EL (cell line): ENCODE data around the gene THEM5.
A peak's percentile ranks its signal among the peaks of the same experiment; 100 is the strongest.
"Not testable (repeated sequence)": the region's sequence is repeated elsewhere in the genome, so short reads cannot be mapped to it uniquely, and the experiment has no call there.

Source experiments
- DNase-seq: peaks from one replicate; pipeline ENCODE4 v3.0.0-alpha.2; 2016

Gene THEM5

GRCh38 chr1:151853411-151853943 lies at the start of gene THEM5:
TSS of gene THEM5 (minus strand) at chr1:151853712. CDS start at chr1:151853565, 147 bp downstream.
- DNase-seq, result no peak

GRCh38 chr1:151902858-151903257 lies 49.3 kb upstream of the THEM5 start:
- no peak for DNase-seq

- not testable (repeated sequence) for DNase-seq
These were observed 47.3 kb upstream of the THEM5 start for GRCh38 chr1:151900804-151901203.

GRCh38 chr1:151898519-151898991 lies 45.0 kb upstream of the THEM5 start:
- peak; percentile 18 for DNase-seq

- no peak for DNase-seq
These were observed 44.5 kb upstream of the THEM5 start for GRCh38 chr1:151897991-151898431.

GRCh38 chr1:151893176-151893924 lies 39.8 kb upstream of the THEM5 start:
- peak; percentile 31 for DNase-seq

- DNase-seq, result peak; percentile 72
These were observed 38.7 kb upstream of the THEM5 start for GRCh38 chr1:151892190-151892589.

GRCh38 chr1:151891512-151891911 lies 38.0 kb upstream of the THEM5 start:
- DNase-seq, result no peak

- no peak for DNase-seq
These were observed 35.6 kb upstream of the THEM5 start for GRCh38 chr1:151888972-151889570.

GRCh38 chr1:151887028-151887427 lies 33.5 kb upstream of the THEM5 start:
- peak; percentile 43 for DNase-seq

GRCh38 chr1:151885479-151885878 lies 32.0 kb upstream of the THEM5 start:
- no peak for DNase-seq

GRCh38 chr1:151884879-151885278 lies 31.4 kb upstream of the THEM5 start:
- not testable (repeated sequence) for DNase-seq

- not testable (repeated sequence) for DNase-seq
These were observed 30.9 kb upstream of the THEM5 start for GRCh38 chr1:151884445-151884844.

GRCh38 chr1:151883898-151884297 lies 30.4 kb upstream of the THEM5 start:
- DNase-seq, result not testable (repeated sequence)

- not testable (repeated sequence) for DNase-seq
These were observed 29.4 kb upstream of the THEM5 start for GRCh38 chr1:151882918-151883317.

- no peak for DNase-seq
These were observed 29.0 kb upstream of the THEM5 start for GRCh38 chr1:151882466-151882865.

- no peak for DNase-seq
These were observed 28.0 kb upstream of the THEM5 start for GRCh38 chr1:151881479-151881878.

- DNase-seq, result no peak
These were observed 22.0 kb upstream of the THEM5 start for GRCh38 chr1:151875419-151876097.

- not testable (repeated sequence) for DNase-seq
These were observed 19.3 kb upstream of the THEM5 start for GRCh38 chr1:151872776-151873175.

GRCh38 chr1:151871284-151872030 lies 17.9 kb upstream of the THEM5 start:
- no peak for DNase-seq

- DNase-seq, result no peak
These were observed 15.0 kb upstream of the THEM5 start for GRCh38 chr1:151868486-151868885.

GRCh38 chr1:151867765-151868411 lies 14.4 kb upstream of the THEM5 start:
- peak; percentile 75 for DNase-seq
